Measurements from ENCODE around the gene AUTS2. TPM values are rescaled to one million over a fixed set of nuclear protein-coding genes. Genes with fewer than 3 reads are reported as not detected.
A peak's percentile ranks its signal among the peaks of the same experiment; 100 is the strongest.

Gene AUTS2
- total and polyA plus RNA-seq, 10 of the 15 experiments (the other 5 are each of a cell fraction or from before 2014, with no cell fraction given), result 6.4 to 55.6 (median 21.6) TPM

GRCh38 chr7:70805360-70805759 lies 1207.1 kb downstream of the AUTS2 start:
- H3K4me2 ChIP-seq (ENCODE audit: control insufficient read depth, insufficient read depth), result peak overlapping the region; percentile 54
- H3K4me3 ChIP-seq, result peak overlapping the region; percentile 17; the same call in 1 of the 2 replicates
- peaks cover 6% of the 10 kb centered on the region; the same call in 2 of the 3 replicates for H3K9me3 ChIP-seq (replicated peaks; ENCODE audit: control insufficient read depth, insufficient read depth, low read length)
- peak; percentile 67 for ATAC-seq
- DNase-seq (ENCODE audit: low read depth, low spot score), result peak; percentile 75
- in situ Hi-C loops (cut with MboI) (no loop called here), intact Hi-C loops (cut with micrococcal nuclease; ENCODE audit: unreplicated experiment) (no loop called here)
- ChIA-PET POLR2A (interaction anchor here (0.6 kb wide), 1 partner anchor 1499 kb away, joined by 3 read pairs; no protein-coding TSS in a partner anchor), CTCF (no interaction called here), RAD21 (ENCODE audit: unreplicated experiment) (no interaction called here), SMC1A (ENCODE audit: uncharacterized antibody, unreplicated experiment) (no interaction called here)
- no TSS peak for BruUV-seq (replicated peaks)
- H3K36me3 ChIP-seq (ENCODE audit: control insufficient read depth in 2 of 2, insufficient read depth in 2 of 2, low read length in 1 of 2), result no peaks in the 10 kb centered on the region
- 4% methylated on average over 6 of the region's 7 CpGs for WGBS (ENCODE audit: insufficient coverage, insufficient replicate concordance, low lambda C conversion rate, missing lambda C conversion rate)
- H2AFZ ChIP-seq (ENCODE audit: control insufficient read depth, low read depth, low read length), result peak overlapping the region; percentile 10; the same call in 1 of the 2 replicates
- H3K79me2 ChIP-seq (ENCODE audit: control insufficient read depth, insufficient read depth, low read length), result no peaks in the 10 kb centered on the region
- H3K27me3 ChIP-seq (replicated peaks in 1 of 2; ENCODE audit: control insufficient read depth in 2 of 2, insufficient read depth in 2 of 2, low read length in 1 of 2), result no peaks in the 10 kb centered on the region
- TF ChIP-seq MEF2B (IDR thresholded peaks at IDR 0.05; ENCODE audit: partially characterized antibody, poor library complexity, severe bottlenecking), result peak; percentile 18
- TF ChIP-seq ETV6 (conservative IDR thresholded peaks at IDR 0.05 in 1 of 2, IDR thresholded peaks at IDR 0.05 in 1 of 2; ENCODE audit: borderline replicate concordance in 1 of 2, low read depth in 1 of 2), result no peak
- TF ChIP-seq TAF1 (IDR thresholded peaks at IDR 0.05; ENCODE audit: borderline replicate concordance, low read depth, low read length), result no peak
- TF ChIP-seq POU2F2 (IDR thresholded peaks at IDR 0.05; ENCODE audit: borderline replicate concordance, low read depth, low read length), result peak; percentile 35; the same call in 1 of the 3 replicates
- no peak for TF ChIP-seq SMARCA5 (IDR thresholded peaks at IDR 0.05)
- no peaks in the 10 kb centered on the region for H4K20me1 ChIP-seq (ENCODE audit: control insufficient read depth, insufficient read depth)
- FAIRE-seq, result no peak
- no peak overlapping the region for H3K9ac ChIP-seq (ENCODE audit: control insufficient read depth, insufficient read depth, low read length)
- H3K27ac ChIP-seq (ENCODE audit: control insufficient read depth, insufficient read depth), result no peak overlapping the region; the same call in 1 of the 2 replicates
- H3K4me1 ChIP-seq (ENCODE audit: control insufficient read depth, insufficient read depth, low read length), result peaks cover 10% of the 10 kb centered on the region

- Histone ChIP-seq H3K27ac (ENCODE audit: control insufficient read depth, insufficient read depth) (no peak overlapping the region), H2AFZ (ENCODE audit: control insufficient read depth, low read depth, low read length) (no peak overlapping the region), H3K4me3 (no peak overlapping the region), H3K27me3 (replicated peaks in 1 of 2; ENCODE audit: control insufficient read depth in 2 of 2, insufficient read depth in 2 of 2, low read length in 1 of 2) (no peaks in the 10 kb centered on the region), H3K4me2 (ENCODE audit: control insufficient read depth, insufficient read depth) (no peak overlapping the region), H3K36me3 (ENCODE audit: control insufficient read depth in 2 of 2, insufficient read depth in 2 of 2, low read length in 1 of 2) (no peaks in the 10 kb centered on the region), H3K9ac (ENCODE audit: control insufficient read depth, insufficient read depth, low read length) (no peak overlapping the region), H3K4me1 (ENCODE audit: control insufficient read depth, insufficient read depth, low read length) (peaks cover 10% of the 10 kb centered on the region), H3K79me2 (ENCODE audit: control insufficient read depth, insufficient read depth, low read length) (no peaks in the 10 kb centered on the region), H4K20me1 (ENCODE audit: control insufficient read depth, insufficient read depth) (no peaks in the 10 kb centered on the region), H3K9me3 (replicated peaks; ENCODE audit: control insufficient read depth, insufficient read depth, low read length) (peaks cover 1% of the 10 kb centered on the region; the same call in 2 of the 3 replicates)
- no peak for FAIRE-seq
- DNase-seq (ENCODE audit: low read depth, low spot score), result no peak
- WGBS (ENCODE audit: insufficient coverage, insufficient replicate concordance, low lambda C conversion rate, missing lambda C conversion rate), result 57% methylated on average over 11 of the region's 11 CpGs
- ChIA-PET POLR2A (no interaction called here), RAD21 (ENCODE audit: unreplicated experiment) (no interaction called here), SMC1A (ENCODE audit: uncharacterized antibody, unreplicated experiment) (interaction anchor here (0.5 kb wide), 1 partner anchor 24 kb away, joined by 3 read pairs; no protein-coding TSS in a partner anchor), CTCF (no interaction called here)
- TF ChIP-seq STAT1 (conservative IDR thresholded peaks at IDR 0.05) (no peak), RAD51 (IDR thresholded peaks at IDR 0.05) (no peak), RELB (IDR thresholded peaks at IDR 0.05; ENCODE audit: low read depth) (no peak), IKZF1 (conservative IDR thresholded peaks at IDR 0.05) (no peak), HDGF (IDR thresholded peaks at IDR 0.05) (no peak), EGR1 (IDR thresholded peaks at IDR 0.05; ENCODE audit: borderline replicate concordance in 1 of 2, low read depth in 2 of 2, low read length in 2 of 2) (no peak), MEF2A (IDR thresholded peaks at IDR 0.05; ENCODE audit: insufficient read depth, low read depth, low read length) (no peak)
- TF ChIP-seq, protein P1, sequence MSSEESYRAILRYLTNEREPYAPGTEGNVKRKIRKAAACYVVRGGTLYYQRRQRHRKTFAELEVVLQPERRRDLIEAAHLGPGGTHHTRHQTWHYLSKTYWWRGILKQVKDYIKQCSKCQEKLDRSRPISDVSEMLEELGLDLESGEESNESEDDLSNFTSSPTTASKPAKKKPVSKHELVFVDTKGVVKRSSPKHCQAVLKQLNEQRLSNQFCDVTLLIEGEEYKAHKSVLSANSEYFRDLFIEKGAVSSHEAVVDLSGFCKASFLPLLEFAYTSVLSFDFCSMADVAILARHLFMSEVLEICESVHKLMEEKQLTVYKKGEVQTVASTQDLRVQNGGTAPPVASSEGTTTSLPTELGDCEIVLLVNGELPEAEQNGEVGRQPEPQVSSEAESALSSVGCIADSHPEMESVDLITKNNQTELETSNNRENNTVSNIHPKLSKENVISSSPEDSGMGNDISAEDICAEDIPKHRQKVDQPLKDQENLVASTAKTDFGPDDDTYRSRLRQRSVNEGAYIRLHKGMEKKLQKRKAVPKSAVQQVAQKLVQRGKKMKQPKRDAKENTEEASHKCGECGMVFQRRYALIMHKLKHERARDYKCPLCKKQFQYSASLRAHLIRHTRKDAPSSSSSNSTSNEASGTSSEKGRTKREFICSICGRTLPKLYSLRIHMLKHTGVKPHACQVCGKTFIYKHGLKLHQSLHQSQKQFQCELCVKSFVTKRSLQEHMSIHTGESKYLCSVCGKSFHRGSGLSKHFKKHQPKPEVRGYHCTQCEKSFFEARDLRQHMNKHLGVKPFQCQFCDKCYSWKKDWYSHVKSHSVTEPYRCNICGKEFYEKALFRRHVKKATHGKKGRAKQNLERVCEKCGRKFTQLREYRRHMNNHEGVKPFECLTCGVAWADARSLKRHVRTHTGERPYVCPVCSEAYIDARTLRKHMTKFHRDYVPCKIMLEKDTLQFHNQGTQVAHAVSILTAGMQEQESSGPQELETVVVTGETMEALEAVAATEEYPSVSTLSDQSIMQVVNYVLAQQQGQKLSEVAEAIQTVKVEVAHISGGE (CRISPR knock-in tag; IDR thresholded peaks at IDR 0.05), result no peak
- in situ Hi-C loops (cut with MboI) (no loop called here), intact Hi-C loops (cut with micrococcal nuclease; ENCODE audit: unreplicated experiment) (no loop called here)
- BruUV-seq (replicated peaks), result no TSS peak
- ATAC-seq, result no peak
These were observed 1209.4 kb downstream of the AUTS2 start for GRCh38 chr7:70807650-70808049.

Measured in GM12878 (cell line).